GM18861 (cell line): ENCODE measurements around the gene PPP3CB.

ENCODE experiments used
- ATAC-seq: cut with Tn5 transposase; IDR thresholded peaks from one replicate; pipeline ENCODE4 v1.9.1; 2021; ENCODE audit not compliant: unreplicated experiment

The PPP3CB gene

GRCh38 chr10:73485320-73485719, 10.5 kb downstream of the PPP3CB start:
- no peak for ATAC-seq

- peak; percentile 68 for ATAC-seq
Measured at GRCh38 chr10:73480158-73480557, 15.7 kb downstream of the PPP3CB start.

GRCh38 chr10:73478636-73479035, 17.2 kb downstream of the PPP3CB start:
- ATAC-seq: no peak

GRCh38 chr10:73471226-73471625, 24.6 kb downstream of the PPP3CB start:
- no peak for ATAC-seq

- no peak for ATAC-seq
Measured at GRCh38 chr10:73469579-73469978, 26.2 kb downstream of the PPP3CB start.

GRCh38 chr10:73467206-73467605, 28.6 kb downstream of the PPP3CB start:
- no peak for ATAC-seq

GRCh38 chr10:73465978-73466726, 29.7 kb downstream of the PPP3CB start:
- no peak for ATAC-seq

- ATAC-seq: no peak
Measured at GRCh38 chr10:73460897-73461296, 34.9 kb downstream of the PPP3CB start.

- no peak for ATAC-seq
Measured at GRCh38 chr10:73459683-73460314, 36.0 kb downstream of the PPP3CB start.

- no peak for ATAC-seq
Measured at GRCh38 chr10:73456187-73456890, 39.5 kb downstream of the PPP3CB start.

GRCh38 chr10:73449113-73449512, 46.7 kb downstream of the PPP3CB start:
- ATAC-seq: no peak

GRCh38 chr10:73448384-73448783, 47.4 kb downstream of the PPP3CB start:
- ATAC-seq: no peak

GRCh38 chr10:73446926-73447325, 48.9 kb downstream of the PPP3CB start:
- no peak for ATAC-seq

- ATAC-seq: no peak
Measured at GRCh38 chr10:73444457-73444856, 51.4 kb downstream of the PPP3CB start.

- no peak for ATAC-seq
Measured at GRCh38 chr10:73439605-73440312, 56.1 kb downstream of the PPP3CB start.

- no peak for ATAC-seq
Measured at GRCh38 chr10:73439055-73439454, 56.8 kb downstream of the PPP3CB start.

GRCh38 chr10:73433538-73433867, 62.3 kb downstream of the PPP3CB start, which contains the start of gene MSS51:
MSS51 (minus strand) TSS chr10:73433561; CDS start chr10:73428284, 5,277 bp downstream.
- no peak for ATAC-seq

- no peak for ATAC-seq
Measured at GRCh38 chr10:73432646-73433537, 62.9 kb downstream of the PPP3CB start.

- no peak for ATAC-seq
Measured at GRCh38 chr10:73426318-73426717, 69.5 kb downstream of the PPP3CB start.

GRCh38 chr10:73424478-73424877, 71.3 kb downstream of the PPP3CB start:
- no peak for ATAC-seq
